Amniotic epithelial cell (primary cell): ENCODE data around the gene KRTAP4-7.
"Not testable (repeated sequence)": the region's sequence is repeated elsewhere in the genome, so short reads cannot be mapped to it uniquely, and the experiment has no call there.

Experiments
- DNase-seq: peaks from one replicate; pipeline ENCODE4 v3.0.0-alpha.2; 2010; ENCODE audit warnings: low read depth

Gene KRTAP4-7

GRCh38 chr17:41084100-41084856, at the start of gene KRTAP4-7:
Gene KRTAP4-7 (plus strand): TSS chr17:41084150. CDS start chr17:41084207, 57 bp downstream.
- DNase-seq, result not testable (repeated sequence)

GRCh38 chr17:41034346-41034935, 49.5 kb upstream of the KRTAP4-7 start, which contains the start of gene KRTAP1-3:
Gene KRTAP1-3 (minus strand): TSS chr17:41034874. CDS start chr17:41034821, 53 bp downstream.
- not testable (repeated sequence) for DNase-seq

DNA sequence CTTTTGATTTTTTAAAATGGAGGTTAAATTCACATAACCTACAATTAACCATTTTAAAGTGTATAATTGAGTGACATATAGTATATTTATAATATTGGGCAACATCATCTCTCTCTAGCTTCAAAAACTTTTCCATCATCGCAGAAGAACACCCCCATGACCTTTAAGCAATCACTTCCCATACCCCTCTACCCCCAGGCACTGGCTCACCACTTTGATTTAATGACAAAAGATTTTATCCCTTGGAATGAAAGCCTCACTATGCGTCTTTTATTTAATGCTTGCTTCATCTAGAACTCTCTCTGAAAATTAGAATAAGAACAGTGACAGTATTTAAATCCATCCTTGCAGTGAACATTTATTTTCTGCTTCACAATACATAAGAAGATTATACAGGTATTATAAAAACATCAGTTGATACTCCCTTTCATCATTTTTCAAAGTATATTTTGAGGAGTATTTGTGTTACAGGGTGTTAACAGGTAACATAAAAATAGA, 46.0 kb upstream of the KRTAP4-7 start:
- DNase-seq, result no peak

DNA sequence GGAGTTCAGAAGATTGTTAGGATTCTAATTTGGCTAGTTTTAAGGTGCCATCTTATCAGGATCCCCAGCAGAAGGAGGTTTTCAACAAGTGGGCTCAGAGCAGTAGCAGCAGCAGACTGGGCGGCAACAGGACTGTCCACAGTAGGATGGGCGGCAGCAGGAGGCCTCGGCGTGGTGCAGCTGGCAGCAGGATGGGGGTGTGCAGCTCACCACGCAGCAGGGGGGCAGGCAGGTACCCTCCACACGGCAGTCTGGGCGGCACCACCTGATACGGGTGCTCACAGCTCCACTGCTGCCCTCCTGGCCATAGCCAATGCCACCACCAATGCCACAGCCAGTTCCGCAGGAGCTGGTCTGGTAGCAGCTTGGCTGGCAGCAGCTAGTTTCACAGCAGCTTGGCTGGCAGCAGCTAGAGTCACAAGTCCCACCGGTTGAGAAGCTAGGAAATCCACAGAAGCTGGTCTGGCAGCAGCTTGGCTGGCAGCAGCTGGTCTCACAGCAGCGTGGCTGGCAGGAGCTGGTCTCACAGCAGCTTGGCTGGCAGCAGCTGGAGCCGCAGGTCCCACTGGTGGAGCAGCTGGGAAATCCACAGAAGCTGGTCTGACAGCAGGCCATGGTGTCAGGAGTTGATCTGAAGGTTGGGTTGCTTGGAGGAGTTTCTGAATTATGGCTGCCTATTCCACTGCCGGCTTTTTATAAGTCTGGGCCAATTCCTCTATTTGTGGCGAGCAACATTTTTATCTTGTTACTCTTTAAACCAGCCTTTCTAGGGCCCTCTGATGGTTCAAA, 43.0 kb upstream of the KRTAP4-7 start, which contains the start of gene KRTAP1-1:
Gene KRTAP1-1, minus strand, starts transcription at position 668 of the 789 bp plus-strand sequence. Its CDS starts 53 bp downstream, at position 615.
- DNase-seq, result not testable (repeated sequence)

DNA sequence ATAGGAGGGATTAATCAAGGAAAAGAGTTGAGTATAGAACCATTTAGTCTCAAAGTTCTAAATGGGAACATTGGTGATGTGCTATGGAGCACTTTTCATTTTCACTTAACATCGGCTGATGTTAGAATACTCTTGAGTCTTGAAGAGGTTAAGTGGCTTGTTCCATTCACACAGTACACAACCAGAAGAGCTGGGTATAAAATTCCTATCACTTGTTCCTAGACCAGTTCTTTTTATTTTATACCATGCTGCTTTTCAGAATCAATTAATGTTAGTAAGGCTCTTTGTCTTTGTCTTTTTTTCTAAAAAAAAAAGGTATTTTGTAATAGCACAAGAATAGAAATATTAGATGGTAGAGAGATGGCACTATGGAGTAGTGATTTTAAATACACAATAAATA, 41.0 kb upstream of the KRTAP4-7 start:
- DNase-seq, result no peak

GRCh38 chr17:41046735-41047465, 37.0 kb upstream of the KRTAP4-7 start, which contains the start of gene KRTAP2-1:
Gene KRTAP2-1 (minus strand): TSS chr17:41047316. CDS start chr17:41047267, 49 bp downstream.
- not testable (repeated sequence) for DNase-seq

DNA sequence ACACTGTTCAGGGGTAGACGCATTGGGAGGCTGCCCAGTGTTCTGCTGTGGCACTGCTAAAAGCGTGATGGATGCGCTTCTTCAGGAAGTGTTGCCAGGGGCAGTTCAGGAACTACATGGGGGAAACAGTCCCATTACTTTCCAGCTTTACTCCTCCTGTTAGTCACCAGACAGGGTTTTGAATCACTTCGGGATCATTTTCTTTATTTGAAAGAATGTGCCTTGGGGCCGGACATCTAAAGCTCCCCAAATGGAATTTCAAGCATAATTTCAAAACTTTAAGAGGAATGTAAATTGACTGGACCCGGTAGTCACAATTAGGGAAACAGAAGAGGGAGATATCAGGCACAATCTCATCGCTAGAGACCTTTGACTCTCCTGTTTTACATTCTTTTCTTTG, 35.5 kb upstream of the KRTAP4-7 start:
- DNase-seq, result no peak

GRCh38 chr17:41049110-41049509, 34.8 kb upstream of the KRTAP4-7 start:
- DNase-seq, result peak; percentile 36

DNA sequence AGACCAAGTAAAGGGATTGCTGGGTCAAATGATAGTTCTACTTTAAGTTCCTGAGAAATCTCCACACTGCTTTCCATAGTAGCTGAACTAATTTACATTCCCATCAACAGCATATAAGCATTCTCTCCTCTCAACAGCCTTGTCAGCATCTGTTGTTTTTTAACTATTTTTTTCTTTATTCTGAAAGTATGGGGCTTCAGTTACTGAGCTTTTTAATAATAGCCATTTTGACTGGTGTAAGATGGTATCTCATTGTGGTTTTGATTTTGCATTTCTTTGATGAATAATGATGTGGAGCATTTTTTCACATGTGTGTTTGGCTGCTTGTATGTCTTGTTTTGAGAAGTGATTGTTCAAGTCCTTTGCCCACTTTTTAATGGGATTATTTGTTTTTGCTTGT, 31.4 kb upstream of the KRTAP4-7 start:
- DNase-seq, result peak; percentile 58

GRCh38 chr17:41054025-41054424, 29.9 kb upstream of the KRTAP4-7 start:
- DNase-seq, result no peak

DNA sequence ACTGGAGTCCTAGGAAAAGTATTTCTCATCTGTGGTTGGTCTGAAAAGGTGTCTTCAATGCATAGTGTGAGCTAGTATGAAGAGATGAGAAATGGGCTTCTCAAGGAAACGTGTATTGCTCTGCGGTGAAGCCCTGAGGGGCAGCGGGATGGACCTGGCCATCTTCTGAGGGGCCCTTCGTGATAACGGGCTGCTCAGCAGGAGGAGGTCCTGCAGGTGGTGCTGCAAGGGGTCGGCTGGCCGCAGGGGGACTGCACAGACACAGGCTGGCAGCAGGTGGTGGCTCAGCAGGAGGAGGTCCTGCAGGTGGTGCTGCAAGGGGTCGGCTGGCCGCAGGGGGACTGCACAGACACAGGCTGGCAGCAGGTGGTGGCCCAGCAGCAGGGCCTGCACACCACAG, 29.4 kb upstream of the KRTAP4-7 start:
- DNase-seq, result not testable (repeated sequence)

GRCh38 chr17:41055130-41055529, 28.8 kb upstream of the KRTAP4-7 start, which contains the start of gene KRTAP2-2:
Gene KRTAP2-2 (minus strand): TSS chr17:41055230. CDS start chr17:41055211, 19 bp downstream.
- not testable (repeated sequence) for DNase-seq

GRCh38 chr17:41057547-41057946, 26.4 kb upstream of the KRTAP4-7 start:
- DNase-seq, result no peak

- DNase-seq, result peak; percentile 70
Measured at GRCh38 chr17:41058741-41059140, 25.2 kb upstream of the KRTAP4-7 start.

DNA sequence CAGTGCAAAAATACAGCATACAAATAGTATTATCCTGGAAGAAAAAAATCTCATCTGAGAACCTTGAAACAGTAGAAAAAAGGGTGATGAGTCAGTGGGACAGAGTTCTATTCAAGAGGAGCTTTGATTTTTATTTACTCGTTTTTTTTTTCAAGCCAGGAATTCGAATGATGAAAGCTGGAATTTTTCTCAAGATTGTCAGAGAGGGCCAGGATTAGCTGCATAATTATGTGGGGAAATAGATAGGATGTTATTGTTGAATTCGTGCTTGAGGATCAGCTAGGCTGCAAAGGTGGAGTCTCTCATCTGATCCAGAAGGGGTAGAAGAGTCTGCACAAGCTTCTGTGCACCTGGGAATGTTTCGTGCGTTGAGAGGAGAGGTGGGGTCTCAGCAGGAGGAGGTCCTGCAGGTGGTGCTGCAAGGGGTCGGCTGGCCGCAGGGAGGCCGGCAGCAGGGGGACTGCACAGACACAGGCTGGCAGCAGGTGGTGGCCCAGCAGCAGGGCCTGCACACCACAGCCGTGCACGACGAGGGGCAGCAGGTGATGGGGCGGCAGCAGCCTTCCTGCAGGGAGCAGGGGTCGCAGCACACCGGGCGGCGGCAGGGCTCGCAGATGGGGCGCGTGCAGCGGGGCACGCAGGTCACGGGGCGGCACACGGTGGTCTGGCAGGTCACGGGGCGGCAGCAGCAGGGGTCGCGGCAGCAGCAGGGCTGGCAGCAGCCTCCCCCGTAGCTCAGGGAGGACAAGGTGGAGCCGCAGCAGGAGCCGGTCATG, 24.5 kb upstream of the KRTAP4-7 start:
- DNase-seq, result peak; percentile 95

DNA sequence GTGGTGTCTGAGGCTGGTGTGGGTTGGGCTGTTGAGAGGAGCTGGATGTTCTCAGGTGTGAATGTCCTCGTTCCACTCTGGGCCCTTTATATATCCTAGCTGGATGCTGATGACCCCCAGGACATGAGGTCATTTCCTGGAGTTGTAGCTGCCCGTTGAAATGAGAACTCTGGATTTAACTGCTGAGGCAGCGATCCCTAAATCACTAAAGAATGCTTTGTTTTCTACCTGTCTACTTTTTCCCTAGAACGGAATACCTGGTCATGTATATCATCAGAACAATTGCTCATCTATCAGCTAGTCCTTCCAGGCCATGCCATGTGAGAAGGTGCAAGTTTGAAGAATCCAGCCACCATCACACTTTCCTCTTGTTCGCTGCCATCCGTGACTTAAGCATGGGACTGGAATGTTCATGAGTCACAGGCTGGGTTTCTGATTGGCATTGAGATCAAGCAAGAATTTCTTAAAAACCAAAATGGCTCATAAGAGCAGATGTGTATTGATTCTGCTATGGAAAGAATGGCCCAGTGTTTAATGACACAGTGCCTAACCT, 23.8 kb upstream of the KRTAP4-7 start, which contains the start of gene KRTAP2-3:
Gene KRTAP2-3, minus strand, starts transcription at position 63 of the 553 bp plus-strand sequence. CDS start 64 bp downstream, outside the sequence.
- DNase-seq, result peak; percentile 87

DNA sequence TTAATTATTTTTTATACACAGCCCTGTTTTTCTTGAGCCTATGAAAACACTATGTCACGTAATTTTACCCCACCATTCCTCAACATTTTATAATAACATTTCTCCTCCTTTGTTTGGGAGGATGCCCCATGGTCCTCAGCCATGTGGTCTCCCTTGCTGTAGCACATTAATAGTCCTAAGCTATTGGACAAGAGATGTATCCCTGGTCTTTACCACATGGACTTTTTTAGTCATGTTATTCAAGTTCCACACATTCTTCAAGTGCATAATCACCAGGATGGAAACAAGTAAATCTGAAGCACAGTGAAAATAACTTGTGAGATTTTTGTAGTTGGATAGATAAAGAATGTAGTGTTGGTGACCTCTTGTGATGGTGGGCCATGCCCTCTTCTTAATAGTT, 22.0 kb upstream of the KRTAP4-7 start:
- DNase-seq, result peak; percentile 96

DNA sequence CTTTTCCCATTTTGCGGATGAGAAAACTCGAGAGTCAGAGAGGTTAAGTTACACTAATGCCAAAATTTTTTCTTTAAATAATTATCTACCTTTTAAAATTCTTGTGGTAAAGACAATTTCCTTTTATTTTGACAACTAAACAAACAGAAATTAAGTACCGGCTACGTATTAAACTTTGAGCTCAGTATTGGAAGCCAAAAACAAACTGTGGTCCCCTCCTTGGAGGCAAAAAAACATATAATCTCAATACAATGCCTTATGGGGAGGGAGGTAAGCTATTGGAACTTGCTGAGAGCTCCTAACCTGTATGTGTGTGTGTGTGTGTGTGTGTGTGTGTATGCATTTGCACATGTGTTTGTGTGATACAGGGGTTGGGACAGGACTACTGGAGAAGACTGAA, 20.5 kb upstream of the KRTAP4-7 start:
- DNase-seq, result no peak

GRCh38 chr17:41064301-41064700, 19.6 kb upstream of the KRTAP4-7 start:
- DNase-seq, result no peak
